Progenitor cell of endocrine pancreas (in vitro differentiated cells): Measurements from ENCODE around the gene MRTFA. TPM values are rescaled to one million over a fixed set of nuclear protein-coding genes. Genes with fewer than 3 reads are reported as not detected.

Experiments used
- DNase-seq: peaks from one replicate; pipeline ENCODE4 v3.0.0; 2021; ENCODE audit warnings: low spot score; ENCODE audit not compliant: unreplicated experiment
- H3K27ac Mint-ChIP-seq: 2 replicates; pipeline ENCODE4 v1.8.0; 2021; ENCODE audit warnings: mild to moderate bottlenecking, moderate library complexity, mixed read lengths
- H3K27me3 Mint-ChIP-seq: 2 replicates; pipeline ENCODE4 v1.8.0; 2021; ENCODE audit warnings: mixed read lengths
- H3K36me3 Mint-ChIP-seq: 2 replicates; pipeline ENCODE4 v1.8.0; 2022; ENCODE audit warnings: mixed read lengths; ENCODE audit not compliant: insufficient read depth
- H3K4me1 Mint-ChIP-seq: 2 replicates; pipeline ENCODE4 v1.8.0; 2021; ENCODE audit warnings: low read depth, mixed read lengths
- H3K4me3 Mint-ChIP-seq: 2 replicates; pipeline ENCODE4 v1.8.0; 2021; ENCODE audit warnings: low read depth, mild to moderate bottlenecking, moderate library complexity, mixed read lengths
- H3K9me3 Mint-ChIP-seq: 2 replicates; pipeline ENCODE4 v1.8.0; 2021; ENCODE audit warnings: low read depth, mixed read lengths
- CTCF ChIP-seq: fragments of 200-600 bp; sonication (generic); IDR thresholded peaks from one replicate; pipeline ENCODE4 v1.5.0; 2021; ENCODE audit warnings: antibody characterized with exemption, mild to moderate bottlenecking; ENCODE audit not compliant: unreplicated experiment
- total RNA-seq: library from RNA; stranded (reverse); gene quantifications from 2 replicates; pipeline ENCODE4 v1.2.1, GENCODE V29; 2021

Gene MRTFA
- total RNA-seq, 1 donor from 2014 or later: 61.9 TPM

GRCh38 chr22:40425082-40425481 lies 211.4 kb downstream of the MRTFA start:
- H3K27me3 Mint-ChIP-seq: no peaks in the 10 kb centered on the region
- no peak overlapping the region for H3K27ac Mint-ChIP-seq
- no peak for TF ChIP-seq CTCF
- H3K36me3 Mint-ChIP-seq: peaks cover 17% of the 10 kb centered on the region
- no peak overlapping the region for H3K4me3 Mint-ChIP-seq
- no peaks in the 10 kb centered on the region for H3K9me3 Mint-ChIP-seq
- no peak for DNase-seq
- no peaks in the 10 kb centered on the region for H3K4me1 Mint-ChIP-seq

- TF ChIP-seq CTCF: no peak
- H3K4me1 Mint-ChIP-seq: no peaks in the 10 kb centered on the region
- no peaks in the 10 kb centered on the region for H3K27me3 Mint-ChIP-seq
- H3K36me3 Mint-ChIP-seq: peaks cover 15% of the 10 kb centered on the region
- no peak overlapping the region for H3K4me3 Mint-ChIP-seq
- H3K27ac Mint-ChIP-seq: no peak overlapping the region
- H3K9me3 Mint-ChIP-seq: no peaks in the 10 kb centered on the region
- DNase-seq: no peak
Observed at GRCh38 chr22:40423882-40424640, 212.5 kb downstream of the MRTFA start.

GRCh38 chr22:40423310-40423688 lies 213.2 kb downstream of the MRTFA start:
- no peaks in the 10 kb centered on the region for H3K9me3 Mint-ChIP-seq
- no peak overlapping the region for H3K4me3 Mint-ChIP-seq
- no peak for TF ChIP-seq CTCF
- peaks cover 12% of the 10 kb centered on the region for H3K36me3 Mint-ChIP-seq
- no peaks in the 10 kb centered on the region for H3K4me1 Mint-ChIP-seq
- H3K27me3 Mint-ChIP-seq: no peaks in the 10 kb centered on the region
- no peak for DNase-seq
- H3K27ac Mint-ChIP-seq: peak overlapping the region; percentile 50

- no peak for DNase-seq
- Mint-ChIP-seq H3K4me3 (no peak overlapping the region), H3K9me3 (no peaks in the 10 kb centered on the region), H3K27me3 (no peaks in the 10 kb centered on the region), H3K36me3 (peaks cover 12% of the 10 kb centered on the region), H3K27ac (peak overlapping the region; percentile 70), H3K4me1 (no peaks in the 10 kb centered on the region)
- TF ChIP-seq CTCF: no peak
Observed at GRCh38 chr22:40422558-40423309, 213.8 kb downstream of the MRTFA start.

- no peak for DNase-seq
- Mint-ChIP-seq H3K27me3 (no peaks in the 10 kb centered on the region), H3K9me3 (no peaks in the 10 kb centered on the region), H3K4me3 (no peak overlapping the region), H3K4me1 (no peaks in the 10 kb centered on the region), H3K27ac (peak overlapping the region; percentile 70), H3K36me3 (peaks cover 12% of the 10 kb centered on the region)
- TF ChIP-seq CTCF: no peak
Observed at GRCh38 chr22:40421941-40422340, 214.6 kb downstream of the MRTFA start.
